ENCODE results near the gene AK3.
"Not testable (repeated sequence)": the region's sequence is repeated elsewhere in the genome, so short reads cannot be mapped to it uniquely, and the experiment has no call there.

The AK3 gene

GRCh38 chr9:4740638-4741364, at the start of gene AK3:
TSS of gene AK3 (minus strand) at chr9:4741202. CDS start at chr9:4741087, 115 bp downstream.
- no peak for FAIRE-seq

GRCh38 chr9:4788703-4789102, 47.7 kb upstream of the AK3 start:
- no peak for FAIRE-seq

- FAIRE-seq: no peak
Measured at GRCh38 chr9:4787876-4788275, 46.9 kb upstream of the AK3 start.

GRCh38 chr9:4786599-4786998, 45.6 kb upstream of the AK3 start:
- FAIRE-seq: no peak

DNA sequence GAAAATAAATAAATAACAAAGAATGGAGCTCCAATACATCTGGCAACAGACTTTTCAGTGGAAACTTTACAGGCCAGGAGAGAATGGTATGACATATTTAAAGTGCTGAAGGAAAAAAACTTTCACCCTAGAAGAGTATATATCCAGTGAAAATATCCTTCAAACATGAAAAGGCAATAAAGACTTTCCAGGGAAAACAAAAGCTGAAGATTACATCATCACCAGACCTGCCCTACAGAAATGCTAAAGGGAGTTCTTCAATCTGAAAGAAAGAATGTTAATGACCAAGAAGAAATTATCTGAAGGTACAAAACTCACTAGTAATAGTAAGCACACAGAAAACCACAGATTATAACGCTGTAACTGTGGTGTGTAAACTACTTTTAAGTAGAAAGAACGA, 43.4 kb upstream of the AK3 start:
- FAIRE-seq: no peak

DNA sequence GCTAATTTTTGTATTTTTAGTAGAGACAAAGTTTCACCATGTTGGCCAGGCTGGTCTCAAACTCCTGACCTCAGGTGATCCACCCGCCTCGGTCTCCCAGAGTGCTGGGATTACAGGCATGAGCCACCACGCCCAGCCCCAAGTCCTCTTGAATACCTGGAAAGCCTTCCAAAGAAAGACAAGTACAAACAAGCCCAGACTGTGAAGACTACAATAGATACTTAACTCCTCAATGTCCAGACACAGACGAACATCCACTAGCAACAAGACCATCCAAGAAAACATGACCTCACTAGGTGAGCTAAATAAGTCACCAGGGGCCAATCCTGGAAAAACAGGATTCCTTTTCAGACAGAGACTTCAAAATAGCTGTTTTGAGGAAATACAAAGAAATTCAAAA, 42.2 kb upstream of the AK3 start:
- not testable (repeated sequence) for FAIRE-seq

- no peak for FAIRE-seq
Measured at GRCh38 chr9:4781408-4781807, 40.4 kb upstream of the AK3 start.

GRCh38 chr9:4780651-4781050, 39.6 kb upstream of the AK3 start:
- no peak for FAIRE-seq

DNA sequence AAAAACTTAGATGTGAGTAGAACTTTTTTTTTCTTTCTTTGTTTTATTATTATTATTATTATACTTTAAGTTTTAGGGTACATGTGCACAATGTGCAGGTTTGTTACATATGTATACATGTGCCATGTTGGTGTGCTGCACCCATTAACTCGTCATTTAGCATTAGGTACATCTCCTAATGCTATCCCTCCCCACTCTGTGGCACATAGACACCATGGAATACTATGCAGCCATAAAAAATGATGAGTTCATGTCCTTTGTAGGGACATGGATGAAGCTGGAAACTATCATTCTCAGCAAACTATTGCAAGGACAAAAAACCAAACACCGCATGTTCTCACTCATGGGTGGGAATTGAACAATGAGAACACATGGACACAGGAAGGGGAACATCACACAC, 34.0 kb upstream of the AK3 start:
- FAIRE-seq: not testable (repeated sequence)

DNA sequence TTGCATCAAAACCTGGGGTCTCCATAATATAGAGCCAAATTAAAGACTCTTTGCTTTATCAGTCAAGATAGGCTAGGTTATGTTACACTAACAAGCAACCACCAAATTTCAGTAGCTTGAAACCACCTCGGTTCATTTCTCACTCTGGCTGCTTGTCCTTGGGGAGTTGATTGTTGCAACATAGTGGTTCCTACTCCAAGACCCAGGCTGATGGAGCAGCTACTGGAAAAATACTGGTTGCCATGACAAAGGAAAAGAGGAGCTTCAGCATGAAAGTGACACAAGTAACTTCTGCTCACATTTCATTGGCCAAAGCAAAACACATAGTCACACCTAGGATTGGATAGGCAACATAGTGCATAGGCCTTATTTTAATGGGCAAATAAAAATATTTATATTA, 33.2 kb upstream of the AK3 start:
- FAIRE-seq: no peak

- FAIRE-seq: no peak
Measured at GRCh38 chr9:4771788-4772187, 30.8 kb upstream of the AK3 start.

DNA sequence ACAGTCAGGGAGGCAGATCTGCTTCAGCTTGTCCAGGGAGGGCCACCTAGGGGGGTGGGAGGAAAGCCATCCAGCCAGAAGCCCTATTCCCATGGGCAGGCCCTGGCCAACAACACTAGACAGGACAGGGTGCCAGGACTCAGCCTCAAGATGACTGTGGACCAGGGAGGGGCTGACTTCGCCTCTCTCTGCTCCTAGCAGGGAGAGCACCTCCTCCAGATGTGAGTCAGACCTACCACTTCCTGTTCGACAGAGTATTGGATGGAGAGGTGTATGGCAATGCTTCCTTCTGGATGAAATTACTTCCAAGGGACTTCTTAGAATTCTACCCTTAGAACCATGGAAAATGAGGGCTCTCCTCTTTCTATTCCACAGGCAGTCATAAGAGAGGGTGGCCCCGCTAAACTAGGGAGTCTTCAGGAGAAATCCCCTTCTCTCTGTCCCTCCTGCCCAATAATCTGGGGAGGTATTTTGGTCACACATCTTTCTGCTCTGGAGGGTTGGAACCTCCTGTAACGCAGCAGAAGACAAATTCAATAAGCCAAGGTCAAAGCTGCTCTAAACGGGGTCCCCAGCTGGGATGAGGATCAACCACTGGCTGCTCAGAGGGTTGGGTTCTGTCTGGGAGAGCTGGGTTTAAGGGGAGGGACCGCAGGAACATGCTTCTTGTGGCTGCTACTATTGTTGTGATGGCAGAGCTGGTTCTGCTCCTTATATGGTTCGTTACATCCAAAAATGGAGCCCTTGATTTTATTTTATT, 28.5 kb upstream of the AK3 start:
- no peak for FAIRE-seq

DNA sequence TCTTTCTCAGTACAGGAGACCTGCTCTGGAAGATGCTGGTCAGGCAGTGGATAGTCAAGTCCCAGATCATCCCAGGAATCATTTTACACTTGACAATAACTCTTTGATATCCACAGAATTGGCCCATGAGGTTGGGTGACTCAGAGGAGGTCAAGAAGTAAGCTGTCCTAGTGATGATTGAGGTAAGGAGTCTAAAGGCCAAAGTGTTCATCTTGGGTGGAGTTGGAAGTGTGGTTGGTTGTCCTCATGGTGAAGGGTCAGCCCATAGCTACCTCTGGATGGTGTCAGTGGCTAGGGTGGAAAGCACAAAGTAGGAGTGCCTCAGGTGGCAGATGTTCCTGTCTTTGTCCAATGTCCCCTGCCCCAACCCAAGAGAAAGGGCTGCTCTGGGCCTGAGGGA, 27.7 kb upstream of the AK3 start:
- FAIRE-seq: no peak

GRCh38 chr9:4764033-4764432, 23.0 kb upstream of the AK3 start:
- no peak for FAIRE-seq

DNA sequence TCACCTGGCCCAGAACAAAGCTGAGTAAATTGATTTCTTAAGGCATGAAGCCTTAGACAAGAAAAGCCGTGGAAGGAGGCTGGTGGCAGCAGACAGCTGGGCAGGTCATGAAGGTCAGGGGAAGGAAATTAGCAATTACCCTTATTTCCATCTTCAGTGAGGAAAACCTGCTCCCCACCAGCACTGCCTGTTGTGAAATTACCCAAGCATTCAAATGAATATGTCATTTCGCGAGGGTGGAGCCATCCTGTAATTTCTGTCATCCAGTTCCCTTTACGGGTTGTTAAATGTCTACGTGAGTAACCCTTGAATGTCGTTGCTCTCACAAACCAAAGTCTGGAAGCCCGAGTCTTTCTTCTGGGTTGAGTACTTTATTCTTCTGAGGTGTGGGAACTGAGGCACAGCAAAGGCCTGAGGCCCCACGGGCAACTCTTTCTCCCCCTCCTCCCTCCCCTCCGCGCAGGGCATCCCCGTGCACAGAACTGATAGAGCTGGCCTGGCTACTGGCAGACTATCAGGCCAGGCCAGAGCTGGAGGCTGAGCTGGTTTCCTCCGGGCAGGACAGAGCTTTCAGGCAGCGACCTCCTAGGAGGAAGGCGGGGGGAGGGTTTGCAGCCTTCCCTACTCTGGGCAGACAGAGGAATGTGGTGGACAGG, 22.0 kb upstream of the AK3 start:
- no peak for FAIRE-seq

DNA sequence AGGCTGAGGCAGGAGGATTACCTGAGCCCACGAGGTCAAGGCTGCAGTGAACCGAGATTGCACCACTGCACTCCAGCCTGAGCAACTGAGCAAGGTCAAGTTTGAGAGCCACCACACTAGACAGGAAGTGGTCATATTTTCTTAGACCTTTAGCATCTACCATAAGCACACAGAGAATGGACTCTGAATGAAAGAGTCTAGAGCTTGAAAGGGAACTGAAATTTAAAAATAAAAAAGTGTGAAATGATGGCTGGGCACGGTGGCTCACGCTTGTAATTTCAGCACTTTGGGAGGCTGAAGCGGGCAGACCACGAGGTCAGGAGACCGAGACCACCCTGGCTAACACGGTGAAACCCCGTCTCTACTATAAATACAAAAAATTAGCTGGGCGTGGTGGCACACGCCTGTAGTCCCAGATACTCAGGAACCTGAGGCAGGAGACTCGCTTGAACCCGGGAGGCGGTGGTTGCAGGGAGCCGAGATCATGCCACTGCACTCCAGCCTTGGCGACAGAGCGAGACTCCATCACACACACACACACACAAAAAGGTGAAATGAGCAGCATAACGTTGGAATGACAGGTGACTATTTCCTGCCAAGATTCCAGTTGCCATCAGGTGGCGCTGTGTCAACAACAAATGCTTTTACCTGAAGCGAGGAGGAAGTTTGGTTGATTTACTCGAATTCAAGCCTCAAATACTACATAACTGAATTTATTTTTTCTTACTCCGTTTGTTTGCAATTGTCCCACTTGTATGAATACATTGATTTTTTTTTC, 21.3 kb upstream of the AK3 start:
- peak; percentile 44 for FAIRE-seq

- FAIRE-seq: no peak
Measured at GRCh38 chr9:4760122-4760521, 19.1 kb upstream of the AK3 start.

- no peak for FAIRE-seq
Measured at GRCh38 chr9:4756420-4756819, 15.4 kb upstream of the AK3 start.

DNA sequence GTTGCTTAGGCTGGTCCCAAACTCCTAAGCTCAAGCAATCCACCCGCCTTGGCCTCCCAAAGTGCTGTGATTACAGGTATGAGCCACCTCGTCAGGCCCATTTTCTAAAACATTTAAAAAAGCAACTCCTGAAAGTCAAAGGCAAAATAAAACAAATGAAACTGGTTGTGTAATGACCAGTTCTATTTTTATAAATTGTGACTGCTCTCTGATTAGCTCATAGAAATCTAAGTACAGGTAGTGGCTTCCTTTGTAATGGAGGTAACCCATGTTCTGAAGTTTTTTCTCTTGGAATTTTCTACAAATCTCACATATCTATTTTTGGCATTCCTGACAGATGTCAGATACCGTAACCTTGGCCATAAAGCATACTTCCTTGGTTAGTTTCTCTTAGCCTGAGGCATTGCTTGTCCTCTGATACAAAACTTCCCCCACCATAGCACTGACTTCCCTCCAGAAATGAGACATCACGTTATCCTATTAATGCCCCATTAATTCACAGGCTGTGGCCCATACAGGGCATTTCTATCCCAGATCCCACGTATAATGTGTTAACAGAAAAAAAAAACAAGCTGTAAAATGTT, 14.1 kb upstream of the AK3 start:
- FAIRE-seq: no peak

GRCh38 chr9:4754530-4754929, 13.5 kb upstream of the AK3 start:
- not testable (repeated sequence) for FAIRE-seq

DNA sequence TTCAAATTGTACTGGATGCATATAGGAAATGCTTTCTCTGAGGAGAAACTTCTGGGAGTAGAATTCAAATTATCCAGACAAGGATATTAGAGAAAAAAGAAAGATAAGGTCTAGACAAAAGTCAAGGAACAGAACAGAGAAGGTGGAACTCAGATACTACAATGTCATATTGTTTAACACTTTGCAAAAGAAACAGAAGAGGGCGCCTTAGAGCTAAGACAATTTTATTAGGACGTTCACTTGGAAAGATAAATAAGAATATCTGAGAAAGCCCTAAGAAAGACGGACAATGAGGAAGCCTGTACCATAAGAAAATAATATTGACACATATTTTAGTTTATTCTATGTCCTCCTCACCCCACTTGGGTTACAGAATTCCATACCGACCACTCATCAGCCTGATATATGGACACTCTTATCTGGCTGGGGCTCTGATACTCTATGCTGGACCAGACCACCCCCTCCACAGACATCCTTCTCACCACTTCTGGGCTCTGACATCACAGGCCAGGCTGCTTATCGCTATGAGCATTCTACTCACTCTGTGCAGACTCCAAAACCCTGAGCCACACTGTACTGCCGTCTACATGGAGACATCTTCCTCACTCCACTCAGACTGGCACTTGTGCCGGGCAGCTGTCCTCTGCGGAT, 9.1 kb upstream of the AK3 start:
- FAIRE-seq: peak; percentile 93

DNA sequence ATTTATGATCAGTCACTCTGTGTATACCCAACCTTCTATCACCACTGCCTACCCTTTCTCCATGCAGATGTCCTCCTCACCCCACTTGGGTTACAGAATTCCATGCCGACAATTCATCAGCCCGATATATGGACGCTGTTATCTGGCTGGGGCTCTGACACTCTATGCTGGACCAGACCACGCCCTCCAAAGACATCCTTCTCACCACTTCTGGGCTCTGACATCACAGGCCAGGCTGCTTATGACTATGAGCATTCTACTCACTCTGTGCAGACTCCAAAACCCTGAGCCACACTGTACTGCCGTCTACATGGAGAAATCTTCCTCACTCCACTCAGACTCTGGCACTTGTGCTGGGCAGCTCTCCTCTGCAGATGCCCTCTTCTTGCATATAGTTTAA, 7.6 kb upstream of the AK3 start:
- no peak for FAIRE-seq
